GM23338 (cell line): Measurements from ENCODE around the gene B3GALT5. TPM values are rescaled to one million over a fixed set of nuclear protein-coding genes. Genes with fewer than 3 reads are reported as not detected.

ENCODE experiments used
- ATAC-seq: fragments of 200-7000 bp; cut with Tn5 transposase; 3 replicates; pipeline ENCODE4 v1.9.1; 2020
- DNase-seq: peaks from one replicate; pipeline ENCODE4 v3.0.0-alpha.2; 2015; ENCODE audit warnings: low spot score
- H2AFZ ChIP-seq: fragments of 200-600 bp; sonication (generic); 2 replicates; pipeline ENCODE4 v1.8.0; 2016; ENCODE audit warnings: antibody characterized with exemption, mild to moderate bottlenecking, moderate library complexity
- H3F3A ChIP-seq: fragments of 200-600 bp; sonication (generic); replicated peaks from 2 replicates; pipeline ENCODE4 v1.8.0; 2017; ENCODE audit warnings: antibody characterized with exemption, mixed run types, low read depth
- H3K27ac ChIP-seq: fragments of 200-600 bp; sonication (generic); 2 replicates; pipeline ENCODE4 v1.6.1; 2016; ENCODE audit warnings: low read depth
- H3K27me3 ChIP-seq: fragments of 200-600 bp; sonication (generic); 2 replicates; pipeline ENCODE4 v1.8.0; 2016; ENCODE audit warnings: mild to moderate bottlenecking, mixed run types, moderate library complexity; ENCODE audit not compliant: insufficient read depth
- H3K36me3 ChIP-seq: fragments of 200-600 bp; sonication (generic); 2 replicates; pipeline ENCODE4 v1.8.0; 2016; ENCODE audit warnings: mild to moderate bottlenecking; ENCODE audit not compliant: insufficient read depth
- H3K4me1 ChIP-seq: fragments of 200-600 bp; sonication (generic); 2 replicates; pipeline ENCODE4 v1.8.0; 2016; ENCODE audit warnings: mild to moderate bottlenecking, moderate library complexity; ENCODE audit not compliant: insufficient read depth
- H3K4me2 ChIP-seq: fragments of 200-600 bp; sonication (generic); 2 replicates; pipeline ENCODE4 v1.7.1; 2017; ENCODE audit warnings: mixed run types
- H3K4me3 ChIP-seq: fragments of 200-600 bp; sonication (generic); 2 replicates; pipeline ENCODE4 v1.6.1; 2016; ENCODE audit warnings: mixed run types
- H3K79me2 ChIP-seq: fragments of 200-600 bp; sonication (generic); replicated peaks from 2 replicates; pipeline ENCODE4 v1.8.0; 2017; ENCODE audit warnings: mild to moderate bottlenecking; ENCODE audit not compliant: insufficient read depth
- H3K9me2 ChIP-seq: fragments of 200-600 bp; sonication (generic); 2 replicates; pipeline ENCODE4 v1.8.0; 2017; ENCODE audit not compliant: insufficient read depth
- H4K20me1 ChIP-seq: fragments of 200-600 bp; sonication (generic); replicated peaks from 2 replicates; pipeline ENCODE4 v1.8.0; 2017; ENCODE audit warnings: mild to moderate bottlenecking; ENCODE audit not compliant: insufficient read depth
- H3K27ac Mint-ChIP-seq: 2 replicates; pipeline ENCODE4 v1.8.0; 2020; ENCODE audit warnings: inconsistent platforms, mild to moderate bottlenecking, moderate library complexity, mixed read lengths
- H3K27me3 Mint-ChIP-seq: 3 replicates; pipeline ENCODE4 v1.8.0; 2022; ENCODE audit warnings: low read depth, mild to moderate bottlenecking, moderate library complexity, mixed read lengths, inconsistent platforms; ENCODE audit not compliant: insufficient read depth, poor library complexity
- H3K36me3 Mint-ChIP-seq: 3 replicates; pipeline ENCODE4 v1.8.0; 2021; ENCODE audit warnings: low read depth, mild to moderate bottlenecking, inconsistent platforms, moderate library complexity, mixed read lengths
- H3K4me1 Mint-ChIP-seq: 3 replicates; pipeline ENCODE4 v1.8.0; 2020; ENCODE audit warnings: mild to moderate bottlenecking, inconsistent platforms, mixed read lengths
- H3K4me3 Mint-ChIP-seq: 3 replicates; pipeline ENCODE4 v1.8.0; 2021; ENCODE audit warnings: moderate library complexity, mild to moderate bottlenecking, inconsistent platforms, mixed read lengths
- H3K9me3 Mint-ChIP-seq: 3 replicates; pipeline ENCODE4 v1.8.0; 2020; ENCODE audit warnings: moderate library complexity, mild to moderate bottlenecking, inconsistent platforms, mixed read lengths
- CREB1 ChIP-seq: fragments of 250-450 bp; sonication (Bioruptor Pico); IDR thresholded peaks from 2 replicates; pipeline ENCODE4 v1.5.0; 2020; ENCODE audit warnings: low read depth, mild to moderate bottlenecking, moderate library complexity
- CTCF ChIP-seq, 2 experiments: fragments of 200-600 bp in 1 of 2; sonication (generic) in 1 of 2; conservative IDR thresholded peaks; 2 replicates each; pipeline versions ENCODE4 v1.5.1 to v1.6.1; 2016 to 2017; ENCODE audit warnings: antibody characterized with exemption in 2 of 2, low read depth in 2 of 2, mild to moderate bottlenecking in 2 of 2, moderate library complexity in 1 of 2
- ETS1 ChIP-seq: IDR thresholded peaks from 2 replicates; pipeline ENCODE4 v1.6.1; 2016; ENCODE audit warnings: antibody characterized with exemption
- EZH2phosphoT487 ChIP-seq: fragments of 200-600 bp; sonication (generic); IDR thresholded peaks from one replicate; pipeline ENCODE4 v1.8.1; 2018; ENCODE audit warnings: antibody characterized with exemption; ENCODE audit not compliant: unreplicated experiment
- NANOG ChIP-seq: IDR thresholded peaks from 2 replicates; pipeline ENCODE4 v1.6.1; 2016; ENCODE audit warnings: antibody characterized with exemption, borderline replicate concordance
- POLR2AphosphoS5 ChIP-seq: IDR thresholded peaks from 2 replicates; pipeline ENCODE4 v1.6.1; 2016; ENCODE audit warnings: antibody characterized with exemption, low read depth
- REST ChIP-seq: IDR thresholded peaks from one replicate; pipeline ENCODE4 v1.6.1; 2018; ENCODE audit warnings: antibody characterized with exemption; ENCODE audit not compliant: unreplicated experiment
- STAT1 ChIP-seq: IDR thresholded peaks from one replicate; pipeline ENCODE4 v1.6.1; 2016; ENCODE audit warnings: antibody characterized with exemption; ENCODE audit not compliant: unreplicated experiment
- ZNF114 ChIP-seq: fragments of 250-450 bp; sonication (Bioruptor Pico); IDR thresholded peaks from 2 replicates; pipeline ENCODE4 v1.5.0; 2020; ENCODE audit warnings: mild to moderate bottlenecking, moderate library complexity
- ZNF331 ChIP-seq: fragments of 250-450 bp; sonication (Bioruptor Pico); IDR thresholded peaks from 2 replicates; pipeline ENCODE4 v1.5.0; 2020; ENCODE audit warnings: low read depth, mild to moderate bottlenecking, moderate library complexity
- polyA plus RNA-seq: library from polyadenylated mRNA; unstranded; fragments of >200 nt; fragmentation: Nextera tagmentation; extraction: Ambion mirVana; gene quantifications from 2 replicates; pipeline ENCODE4 v1.2.1, GENCODE V29; 2016
- total RNA-seq: library from RNA; depleted of rRNA; stranded (reverse); fragments of >200 nt; shearing (Covaris generic); gene quantifications from 2 replicates; pipeline ENCODE4 v1.2.3, GENCODE V29; 2014

Gene B3GALT5
- total and polyA plus RNA-seq, 2 experiments from 2014 or later: 6.2 to 37.5 TPM

GRCh38 chr21:39587376-39587775 is 25.4 kb upstream of the B3GALT5 start (continued):
- no peak for TF ChIP-seq REST

GRCh38 chr21:39588884-39589283 is 23.9 kb upstream of the B3GALT5 start:
- Mint-ChIP-seq H3K27me3 (no peaks in the 10 kb centered on the region), H3K27ac (no peak overlapping the region), H3K4me3 (no peak overlapping the region), H3K36me3 (peaks cover 23% of the 10 kb centered on the region), H3K9me3 (peaks cover 24% of the 10 kb centered on the region), H3K4me1 (no peaks in the 10 kb centered on the region; the same call in 2 of the 3 replicates)
- Histone ChIP-seq H3K79me2 (no peaks in the 10 kb centered on the region), H3K27ac (no peak overlapping the region), H3K4me2 (no peak overlapping the region), H4K20me1 (no peaks in the 10 kb centered on the region), H3F3A (no peaks in the 10 kb centered on the region), H3K4me3 (no peak overlapping the region), H3K9me2 (no peaks in the 10 kb centered on the region), H3K4me1 (no peaks in the 10 kb centered on the region), H3K36me3 (0 out of 2 replicates have a peak, but pooled peaks cover 3% of the 10 kb centered on the region), H3K27me3 (no peaks in the 10 kb centered on the region), H2AFZ (no peak overlapping the region)
- ATAC-seq (no peak), DNase-seq (no peak)
- TF ChIP-seq POLR2AphosphoS5 (no peak), REST (no peak), ETS1 (no peak), NANOG (no peak), CTCF (conservative IDR thresholded peaks at IDR 0.05; ENCODE audit: low read depth in 2 of 2) (no peak), EZH2phosphoT487 (no peak), ZNF114 (CRISPR knock-in tag) (no peak), CREB1 (CRISPR knock-in tag) (no peak), ZNF331 (CRISPR knock-in tag) (no peak), STAT1 (no peak)
